HFFc6 (cell line): ENCODE measurements around the gene RNASEH2C. TPM values are rescaled to one million over a fixed set of nuclear protein-coding genes. Genes with fewer than 3 reads are reported as not detected.

ENCODE experiments used
- DNase-seq: peaks from one replicate; pipeline ENCODE4 v3.0.0-alpha.2; 2018
- H3K27ac Mint-ChIP-seq: 2 replicates; pipeline ENCODE4 v1.8.0; 2020; ENCODE audit warnings: mild to moderate bottlenecking, mixed read lengths
- H3K27me3 Mint-ChIP-seq: 2 replicates; pipeline ENCODE4 v1.8.0; 2021; ENCODE audit warnings: mild to moderate bottlenecking, moderate library complexity, mixed read lengths; ENCODE audit not compliant: insufficient read depth
- H3K36me3 Mint-ChIP-seq: 2 replicates; pipeline ENCODE4 v1.8.0; 2021; ENCODE audit warnings: low read depth, mixed read lengths
- H3K4me1 Mint-ChIP-seq: 2 replicates; pipeline ENCODE4 v1.8.0; 2020; ENCODE audit warnings: low read depth, mixed read lengths
- H3K4me3 Mint-ChIP-seq: 2 replicates; pipeline ENCODE4 v1.8.0; 2020; ENCODE audit warnings: mild to moderate bottlenecking, moderate library complexity, mixed read lengths
- H3K9me3 Mint-ChIP-seq: 2 replicates; pipeline ENCODE4 v1.8.0; 2020; ENCODE audit warnings: mild to moderate bottlenecking, mixed read lengths
- total RNA-seq, 6 experiments: library from RNA; stranded (reverse); fragmentation: NEBNext Ultra II Directional; extraction: Animal tissue kit (Norgen Biotek cat#: 25700); gene quantifications; 2 replicates in 1 of 6; 3 replicates in 5 of 6; pipeline ENCODE4 v1.2.3, GENCODE V29; 2021
- TF ChIP-seq, protein P1 (sequence below): fragments of 200-600 bp; sonication (generic); IDR thresholded peaks from 2 replicates; pipeline ENCODE4 v1.5.0; 2021; ENCODE audit warnings: antibody characterized with exemption, mild to moderate bottlenecking

The RNASEH2C gene
- total RNA-seq, 6 experiments from 2014 or later: 54.0 to 85.6 (median 61.4) TPM

DNA sequence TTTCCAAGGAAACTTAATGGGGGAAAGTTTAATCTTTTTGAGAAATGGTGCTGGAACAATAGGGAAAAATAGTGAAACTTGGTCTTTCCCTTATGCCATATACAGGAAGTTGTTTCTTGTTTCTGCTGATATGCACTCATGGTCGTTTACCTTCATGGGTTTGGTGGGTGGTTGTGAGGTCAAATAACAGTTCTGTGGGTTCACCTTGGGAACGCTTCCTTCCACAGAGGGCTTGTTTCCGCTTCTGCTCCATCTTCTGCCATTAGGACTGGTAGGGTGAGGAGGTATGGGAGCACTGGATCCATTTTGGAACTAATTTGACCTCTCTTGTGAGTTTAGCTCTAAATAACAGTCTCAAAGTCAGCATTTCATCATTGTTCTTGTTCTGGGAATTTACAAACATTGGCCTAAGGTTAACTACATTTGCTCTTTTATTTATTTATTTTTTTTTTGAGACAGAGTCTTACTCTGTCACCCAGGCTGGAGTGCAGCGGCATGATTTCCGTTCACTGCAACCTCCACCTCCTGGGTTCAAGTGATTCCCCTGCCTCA, 40.3 kb downstream of the RNASEH2C start:
- DNase-seq: no peak
- Mint-ChIP-seq H3K36me3 (no peaks in the 10 kb centered on the region), H3K27ac (no peak overlapping the region), H3K27me3 (peaks cover 13% of the 10 kb centered on the region), H3K4me3 (no peak overlapping the region), H3K4me1 (no peaks in the 10 kb centered on the region), H3K9me3 (no peaks in the 10 kb centered on the region)
- TF ChIP-seq, protein P1, sequence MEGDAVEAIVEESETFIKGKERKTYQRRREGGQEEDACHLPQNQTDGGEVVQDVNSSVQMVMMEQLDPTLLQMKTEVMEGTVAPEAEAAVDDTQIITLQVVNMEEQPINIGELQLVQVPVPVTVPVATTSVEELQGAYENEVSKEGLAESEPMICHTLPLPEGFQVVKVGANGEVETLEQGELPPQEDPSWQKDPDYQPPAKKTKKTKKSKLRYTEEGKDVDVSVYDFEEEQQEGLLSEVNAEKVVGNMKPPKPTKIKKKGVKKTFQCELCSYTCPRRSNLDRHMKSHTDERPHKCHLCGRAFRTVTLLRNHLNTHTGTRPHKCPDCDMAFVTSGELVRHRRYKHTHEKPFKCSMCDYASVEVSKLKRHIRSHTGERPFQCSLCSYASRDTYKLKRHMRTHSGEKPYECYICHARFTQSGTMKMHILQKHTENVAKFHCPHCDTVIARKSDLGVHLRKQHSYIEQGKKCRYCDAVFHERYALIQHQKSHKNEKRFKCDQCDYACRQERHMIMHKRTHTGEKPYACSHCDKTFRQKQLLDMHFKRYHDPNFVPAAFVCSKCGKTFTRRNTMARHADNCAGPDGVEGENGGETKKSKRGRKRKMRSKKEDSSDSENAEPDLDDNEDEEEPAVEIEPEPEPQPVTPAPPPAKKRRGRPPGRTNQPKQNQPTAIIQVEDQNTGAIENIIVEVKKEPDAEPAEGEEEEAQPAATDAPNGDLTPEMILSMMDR: no peak

DNA sequence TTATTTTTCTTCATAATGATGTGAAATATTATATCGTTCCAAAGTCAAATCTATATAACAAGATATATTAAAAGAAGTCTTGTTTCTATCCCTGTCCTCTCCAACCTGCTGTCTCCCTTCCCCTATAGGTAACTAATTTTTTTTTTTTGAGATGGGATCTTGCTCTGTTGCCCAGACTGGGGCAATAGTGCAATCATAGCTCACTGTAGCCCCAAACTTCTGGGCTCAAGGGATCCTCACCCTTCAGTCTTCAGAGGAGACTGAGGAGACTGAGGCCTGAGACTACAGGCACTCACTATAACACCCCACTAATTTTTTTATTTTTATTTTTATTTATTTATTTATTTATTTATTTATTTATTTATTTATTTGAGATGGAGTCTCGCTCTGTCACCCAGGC, 47.6 kb downstream of the RNASEH2C start:
- peaks cover 4% of the 10 kb centered on the region; the same call in 1 of the 2 replicates for H3K27me3 Mint-ChIP-seq
- TF ChIP-seq, protein P1: no peak
- no peaks in the 10 kb centered on the region; the same call in 1 of the 2 replicates for H3K4me1 Mint-ChIP-seq

DNA sequence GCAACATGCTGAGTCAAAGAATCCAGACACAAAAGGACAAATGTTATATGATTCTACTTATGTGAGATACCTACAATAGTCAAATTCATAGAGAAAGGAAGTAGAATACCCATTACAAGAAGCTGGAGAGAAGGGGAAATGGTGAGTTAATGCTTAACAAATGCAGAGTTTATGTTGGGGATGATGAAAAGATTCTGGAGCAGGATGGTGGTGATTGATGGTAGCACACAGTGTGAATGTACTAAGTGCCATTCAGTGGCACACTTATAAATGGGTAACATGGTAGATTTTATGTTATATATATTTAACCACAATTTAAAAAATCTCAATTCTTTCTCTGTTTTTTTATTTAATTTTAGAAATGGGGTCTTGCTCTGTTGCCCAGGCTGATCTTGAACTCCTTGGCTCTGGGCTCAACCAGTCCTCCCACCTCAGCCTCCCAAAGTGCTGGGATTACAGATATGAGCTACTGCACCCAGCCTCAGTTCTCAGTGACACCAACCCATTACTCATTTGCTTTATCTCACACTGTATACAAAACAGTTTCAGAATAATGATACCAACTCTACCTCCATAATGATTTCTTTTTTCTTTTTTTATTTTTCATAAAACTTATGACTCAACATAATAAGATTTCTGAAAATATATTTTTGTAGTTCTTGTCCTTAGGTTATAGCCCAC, 48.3 kb downstream of the RNASEH2C start:
- Mint-ChIP-seq H3K4me3 (no peak overlapping the region), H3K9me3 (no peaks in the 10 kb centered on the region), H3K27ac (no peak overlapping the region), H3K27me3 (peaks cover 4% of the 10 kb centered on the region; the same call in 1 of the 2 replicates), H3K36me3 (no peaks in the 10 kb centered on the region), H3K4me1 (no peaks in the 10 kb centered on the region; the same call in 1 of the 2 replicates)
- TF ChIP-seq, protein P1: 0 out of 2 replicates have a peak, but pooled peaks have one; percentile 13
- DNase-seq: no peak

More for the DNA sequence above, 47.6 kb downstream of the RNASEH2C start:
- H3K9me3 Mint-ChIP-seq: no peaks in the 10 kb centered on the region
- DNase-seq: no peak
- no peak overlapping the region for H3K4me3 Mint-ChIP-seq
- no peaks in the 10 kb centered on the region for H3K36me3 Mint-ChIP-seq
- no peak overlapping the region for H3K27ac Mint-ChIP-seq

Other genes with a start within 250 kb of the RNASEH2C start
- gene MALAT1, start 221.8 kb downstream of the RNASEH2C start, total RNA-seq: 1,000 to 10,000 TPM; 3,136 to 4,087 (median 3,570) TPM
- 100 to 1,000 TPM; 120 to 137 (median 126) TPM for gene SCYL1, start 195.7 kb downstream of the RNASEH2C start, total RNA-seq
- 10 to 100 TPM; 64.0 to 78.1 (median 66.0) TPM for gene LTBP3, start 162.4 kb downstream of the RNASEH2C start, total RNA-seq
- 10 to 100 TPM; 57.7 to 72.0 (median 64.3) TPM for gene ZNRD2, start 150.3 kb downstream of the RNASEH2C start, total RNA-seq
- 10 to 100 TPM; 40.9 to 52.8 (median 43.7) TPM for gene FAM89B, start 148.3 kb downstream of the RNASEH2C start, total RNA-seq
- gene EHBP1L1, start 144.7 kb downstream of the RNASEH2C start, total RNA-seq: 10 to 100 TPM; 47.5 to 69.3 (median 61.3) TPM
- under 1 TPM in 3 of 6 experiments, not detected in 3; 0.16 to 0.31 (median 0.30) TPM for gene KCNK7, start 125.0 kb downstream of the RNASEH2C start, total RNA-seq
- 10 to 100 TPM; 42.1 to 51.1 (median 46.5) TPM for gene MAP3K11, start 106.6 kb downstream of the RNASEH2C start, total RNA-seq
- gene PCNX3, start 105.0 kb downstream of the RNASEH2C start, total RNA-seq: 10 to 100 TPM; 51.5 to 66.7 (median 57.3) TPM
- gene SIPA1, start 82.7 kb downstream of the RNASEH2C start, total RNA-seq: 10 to 100 TPM; 23.0 to 41.3 (median 38.3) TPM
- gene RELA, start 57.9 kb downstream of the RNASEH2C start, total RNA-seq: 10 to 100 TPM; 66.9 to 72.7 (median 69.5) TPM
- 10 to 100 TPM; 36.5 to 42.6 (median 38.9) TPM for gene KAT5, start 8.5 kb downstream of the RNASEH2C start, total RNA-seq
- gene AP5B1, start 60.2 kb upstream of the RNASEH2C start, total RNA-seq: 10 to 100 TPM in 2 of 6 experiments, 1 to 10 TPM in 4; 8.7 to 11.1 (median 9.5) TPM
- gene OVOL1, start 66.3 kb upstream of the RNASEH2C start, total RNA-seq: not detected
- not detected for gene SNX32, start 113.2 kb upstream of the RNASEH2C start, total RNA-seq
- gene CFL1, start 137.4 kb upstream of the RNASEH2C start, total RNA-seq: 1,000 to 10,000 TPM; 2,002 to 2,288 (median 2,238) TPM
- gene MUS81, start 139.6 kb upstream of the RNASEH2C start, total RNA-seq: 10 to 100 TPM; 38.4 to 47.9 (median 43.1) TPM
- gene EFEMP2, start 152.0 kb upstream of the RNASEH2C start, total RNA-seq: 100 to 1,000 TPM; 318 to 359 (median 329) TPM
- under 1 TPM in 4 of 6 experiments, not detected in 2; 0.11 to 0.22 (median 0.14) TPM for gene CTSW, start 159.0 kb upstream of the RNASEH2C start, total RNA-seq
- gene FIBP, start 167.7 kb upstream of the RNASEH2C start, total RNA-seq: 100 to 1,000 TPM; 117 to 145 (median 135) TPM
- gene CCDC85B, start 169.9 kb upstream of the RNASEH2C start, total RNA-seq: 100 to 1,000 TPM in 2 of 6 experiments, 10 to 100 TPM in 4; 78.9 to 112 (median 87.7) TPM
- 100 to 1,000 TPM; 134 to 275 (median 234) TPM for gene FOSL1, start 179.6 kb upstream of the RNASEH2C start, total RNA-seq
- 10 to 100 TPM; 79.0 to 94.6 (median 85.0) TPM for gene C11orf68, start 198.3 kb upstream of the RNASEH2C start, total RNA-seq
- 100 to 1,000 TPM; 362 to 687 (median 615) TPM for gene DRAP1, start 198.6 kb upstream of the RNASEH2C start, total RNA-seq
- gene TSGA10IP, start 224.7 kb upstream of the RNASEH2C start, total RNA-seq: under 1 TPM in 1 of 6 experiments, not detected in 5; 0.23 TPM
- gene SART1, start 240.9 kb upstream of the RNASEH2C start, total RNA-seq: 10 to 100 TPM; 51.7 to 69.3 (median 61.0) TPM